Loucy (cell line): ENCODE measurements around the gene CIDEA.
"Not testable (repeated sequence)": the region's sequence is repeated elsewhere in the genome, so short reads cannot be mapped to it uniquely, and the experiment has no call there.

Experiments
- EZH2phosphoT487 ChIP-seq: fragments of 200-600 bp; IDR thresholded peaks from 2 replicates; pipeline ENCODE4 v1.6.1; 2018; ENCODE audit warnings: antibody characterized with exemption, mild to moderate bottlenecking, moderate library complexity, borderline replicate concordance
- TF ChIP-seq, protein P1 (sequence below): fragments of 200-600 bp; sonication (generic); conservative IDR thresholded peaks from 2 replicates; pipeline ENCODE4 v1.5.1; 2014; ENCODE audit warnings: mild to moderate bottlenecking, antibody characterized with exemption, low read length

DNA sequence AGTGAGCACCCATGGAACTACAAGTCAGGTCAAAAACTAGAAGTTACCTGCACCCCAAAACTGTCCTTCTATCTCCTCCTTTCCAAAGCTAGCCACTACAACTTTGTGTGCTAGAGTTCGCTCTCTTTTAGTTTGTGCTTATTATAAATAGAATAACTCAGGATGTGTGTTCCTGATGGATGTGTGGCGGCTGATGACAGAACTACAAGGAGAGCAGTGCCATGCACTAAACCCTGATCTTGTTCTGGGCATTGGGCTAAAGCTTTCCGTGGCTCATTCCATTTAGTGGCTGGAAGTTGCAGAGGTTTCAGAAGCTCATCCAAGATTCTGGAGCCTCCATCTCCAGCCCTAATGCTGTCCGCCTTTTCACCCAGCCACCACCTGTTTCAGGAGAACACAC is 37.7 kb upstream of the CIDEA start:
- TF ChIP-seq, protein P1, sequence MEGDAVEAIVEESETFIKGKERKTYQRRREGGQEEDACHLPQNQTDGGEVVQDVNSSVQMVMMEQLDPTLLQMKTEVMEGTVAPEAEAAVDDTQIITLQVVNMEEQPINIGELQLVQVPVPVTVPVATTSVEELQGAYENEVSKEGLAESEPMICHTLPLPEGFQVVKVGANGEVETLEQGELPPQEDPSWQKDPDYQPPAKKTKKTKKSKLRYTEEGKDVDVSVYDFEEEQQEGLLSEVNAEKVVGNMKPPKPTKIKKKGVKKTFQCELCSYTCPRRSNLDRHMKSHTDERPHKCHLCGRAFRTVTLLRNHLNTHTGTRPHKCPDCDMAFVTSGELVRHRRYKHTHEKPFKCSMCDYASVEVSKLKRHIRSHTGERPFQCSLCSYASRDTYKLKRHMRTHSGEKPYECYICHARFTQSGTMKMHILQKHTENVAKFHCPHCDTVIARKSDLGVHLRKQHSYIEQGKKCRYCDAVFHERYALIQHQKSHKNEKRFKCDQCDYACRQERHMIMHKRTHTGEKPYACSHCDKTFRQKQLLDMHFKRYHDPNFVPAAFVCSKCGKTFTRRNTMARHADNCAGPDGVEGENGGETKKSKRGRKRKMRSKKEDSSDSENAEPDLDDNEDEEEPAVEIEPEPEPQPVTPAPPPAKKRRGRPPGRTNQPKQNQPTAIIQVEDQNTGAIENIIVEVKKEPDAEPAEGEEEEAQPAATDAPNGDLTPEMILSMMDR: not testable (repeated sequence)
- not testable (repeated sequence) for TF ChIP-seq EZH2phosphoT487
